Measurements from ENCODE around the gene NAV1.
A peak's percentile ranks its signal among the peaks of the same experiment; 100 is the strongest.
"Not testable (repeated sequence)": the region's sequence is repeated elsewhere in the genome, so short reads cannot be mapped to it uniquely, and the experiment has no call there.

The NAV1 gene

GRCh38 chr1:201545851-201546492, 7.0 kb downstream of the NAV1 start:
- no peak for DNase-seq (ENCODE audit: low read depth, low spot score)

DNA sequence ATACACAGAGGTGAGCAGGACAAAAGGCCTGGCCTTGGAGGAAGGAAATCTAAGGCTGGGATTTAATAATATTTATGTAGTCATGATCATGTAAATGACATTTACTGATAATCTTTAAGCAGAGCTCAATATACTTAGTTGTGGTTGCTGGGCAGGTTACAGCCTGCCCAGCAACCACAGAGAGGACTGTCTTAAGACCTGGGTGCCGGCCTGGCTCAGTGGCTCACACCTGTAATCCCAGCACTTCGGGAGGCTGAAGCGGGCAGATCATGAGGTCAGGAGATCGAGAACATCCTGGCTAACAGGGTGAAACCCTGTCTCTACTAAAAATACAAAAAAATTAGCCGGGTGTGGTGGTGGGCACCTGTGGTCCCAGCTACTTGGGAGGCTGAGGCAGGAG, 10.6 kb downstream of the NAV1 start:
- DNase-seq (ENCODE audit: low read depth, low spot score): not testable (repeated sequence)

DNA sequence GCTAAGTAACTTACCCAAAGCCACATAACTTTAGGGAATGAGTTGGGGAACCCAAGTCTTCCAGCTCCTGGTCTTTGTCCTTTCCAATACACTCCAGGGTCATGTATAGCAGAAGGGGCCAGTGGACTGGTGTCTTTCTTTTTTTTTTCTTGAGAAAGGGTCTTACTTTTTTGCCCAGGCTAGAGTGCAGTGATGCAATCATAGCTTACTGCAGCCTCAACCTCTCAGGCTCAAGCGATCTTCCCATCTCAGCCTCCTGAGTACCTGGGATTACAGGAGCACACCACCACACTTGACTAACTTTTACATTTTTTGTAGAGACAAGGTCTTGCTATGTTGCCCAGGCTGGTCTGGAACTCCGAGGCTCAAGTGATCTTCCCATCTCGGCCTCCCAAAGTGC, 12.2 kb downstream of the NAV1 start:
- DNase-seq (ENCODE audit: low read depth, low spot score): no peak

GRCh38 chr1:201551877-201552731, 13.2 kb downstream of the NAV1 start:
- DNase-seq (ENCODE audit: low read depth, low spot score): no peak

DNA sequence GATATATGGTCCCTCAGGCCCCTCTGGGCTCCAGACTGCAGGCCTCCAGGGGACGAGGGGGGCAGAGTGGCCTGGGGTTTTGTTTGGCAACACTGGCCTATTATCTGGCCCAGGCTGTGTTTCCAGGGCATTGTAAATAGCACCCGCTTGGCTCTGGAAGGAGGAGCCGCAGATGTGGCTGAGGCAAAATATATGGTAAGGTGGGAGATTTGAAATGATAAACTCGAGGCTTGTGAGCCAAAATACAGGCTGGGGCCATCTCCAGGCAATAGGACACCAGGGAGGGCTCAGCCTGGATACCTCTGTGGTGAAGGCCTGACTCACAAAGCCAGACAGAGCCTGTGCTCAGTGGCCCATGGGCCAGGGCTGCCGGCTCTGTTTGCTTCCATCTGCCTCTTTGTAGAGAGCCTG, 14.0 kb downstream of the NAV1 start:
- no peak for DNase-seq (ENCODE audit: low read depth, low spot score)

- DNase-seq (ENCODE audit: low read depth, low spot score): no peak
Measured at GRCh38 chr1:201553496-201554189, 14.7 kb downstream of the NAV1 start.

DNA sequence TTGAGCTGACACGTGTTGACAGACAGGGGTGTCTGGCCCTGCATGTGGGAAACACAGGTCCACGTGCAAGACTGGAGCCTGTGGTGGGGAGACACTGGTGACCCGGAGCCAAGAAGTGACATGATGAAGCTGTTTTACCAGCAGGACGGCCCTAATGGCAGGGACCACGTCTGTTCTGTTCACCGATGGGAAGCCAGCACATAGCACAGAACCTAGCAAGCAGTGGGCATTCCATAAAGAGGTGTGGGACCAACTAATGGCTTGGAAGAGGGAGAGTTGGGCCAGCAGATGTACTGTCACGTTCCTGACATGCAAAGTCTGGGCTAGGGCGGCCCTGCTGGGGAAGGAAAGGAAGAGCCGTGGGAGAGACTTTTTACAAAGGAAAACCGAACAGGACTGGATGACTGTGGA, 15.3 kb downstream of the NAV1 start:
- DNase-seq (ENCODE audit: low read depth, low spot score): no peak

DNA sequence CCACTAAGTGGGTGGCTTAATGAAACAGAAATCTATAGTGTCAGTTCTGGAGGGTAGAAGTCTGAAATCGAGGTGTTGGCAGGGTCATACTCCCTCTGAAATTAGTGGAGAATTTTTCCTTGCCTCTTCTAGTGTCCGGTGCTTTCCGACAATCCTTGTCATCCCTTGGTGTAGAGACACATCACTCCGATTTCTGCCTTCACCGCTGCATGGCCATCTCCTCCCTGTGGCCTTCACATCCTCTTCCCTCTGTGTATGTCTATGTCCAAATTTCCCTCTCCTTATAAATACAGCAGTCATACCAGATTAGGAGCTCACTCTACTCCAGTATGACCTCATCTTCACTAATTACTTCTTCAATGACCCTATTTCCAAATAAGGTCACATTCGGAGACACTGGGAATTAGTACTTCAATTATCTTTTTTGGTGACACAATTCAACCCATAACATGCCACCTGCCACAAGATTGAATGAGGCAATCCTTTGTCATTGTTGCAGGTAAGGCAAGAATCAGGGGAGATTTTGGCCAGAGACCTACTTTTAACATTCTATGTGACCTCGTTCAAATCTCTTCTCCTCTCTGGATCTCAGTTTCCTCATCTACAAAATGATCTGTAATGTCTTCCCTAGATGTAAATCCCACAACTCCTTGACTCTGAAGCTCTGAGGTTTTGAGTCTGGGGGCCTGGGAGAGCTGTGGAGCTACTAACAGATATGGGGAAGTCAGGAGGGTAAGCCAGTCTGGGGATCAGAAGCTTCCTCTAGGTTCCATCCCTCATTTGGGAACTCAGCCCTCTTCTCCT, 16.1 kb downstream of the NAV1 start:
- no peak for DNase-seq (ENCODE audit: low read depth, low spot score)

GRCh38 chr1:201555593-201555945, 16.6 kb downstream of the NAV1 start:
- no peak for DNase-seq (ENCODE audit: low read depth, low spot score)

DNA sequence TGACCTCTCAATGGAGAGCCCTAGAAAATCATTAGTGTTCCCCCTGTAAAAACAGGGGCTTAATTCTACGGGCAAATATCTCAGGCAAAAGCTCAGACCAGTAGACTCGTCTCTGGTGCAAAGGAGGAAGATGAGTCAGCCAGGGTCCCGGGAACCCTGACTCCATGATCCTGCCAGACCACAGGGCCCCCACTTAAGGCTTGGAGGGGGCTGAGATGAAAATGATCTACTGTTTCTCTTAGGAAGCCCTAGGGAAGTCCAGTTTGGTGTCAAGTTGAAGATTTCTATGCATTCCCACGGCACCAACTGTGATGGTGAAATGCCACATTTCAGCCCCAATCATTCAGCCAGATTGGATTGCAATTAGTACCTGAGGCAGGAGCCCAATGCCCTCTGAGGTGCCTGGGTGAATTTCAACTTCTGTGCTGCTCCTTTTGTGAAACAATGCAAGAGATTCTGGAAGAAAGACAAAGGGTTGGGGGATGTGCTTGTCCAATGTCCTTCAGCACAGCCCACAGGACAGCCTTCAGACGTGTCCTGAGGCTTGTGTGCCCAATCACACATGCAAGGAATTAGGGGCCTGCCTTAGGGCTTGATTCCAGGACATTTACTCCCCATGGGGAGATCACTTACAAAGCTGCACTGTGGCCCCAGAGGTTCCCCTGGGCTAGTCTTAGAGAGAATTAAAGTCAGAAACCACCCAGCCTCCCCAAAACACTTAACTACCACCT, 18.1 kb downstream of the NAV1 start:
- peak; percentile 55 for DNase-seq (ENCODE audit: low read depth, low spot score)

GRCh38 chr1:201557572-201557958, 18.6 kb downstream of the NAV1 start:
- no peak for DNase-seq (ENCODE audit: low read depth, low spot score)

DNA sequence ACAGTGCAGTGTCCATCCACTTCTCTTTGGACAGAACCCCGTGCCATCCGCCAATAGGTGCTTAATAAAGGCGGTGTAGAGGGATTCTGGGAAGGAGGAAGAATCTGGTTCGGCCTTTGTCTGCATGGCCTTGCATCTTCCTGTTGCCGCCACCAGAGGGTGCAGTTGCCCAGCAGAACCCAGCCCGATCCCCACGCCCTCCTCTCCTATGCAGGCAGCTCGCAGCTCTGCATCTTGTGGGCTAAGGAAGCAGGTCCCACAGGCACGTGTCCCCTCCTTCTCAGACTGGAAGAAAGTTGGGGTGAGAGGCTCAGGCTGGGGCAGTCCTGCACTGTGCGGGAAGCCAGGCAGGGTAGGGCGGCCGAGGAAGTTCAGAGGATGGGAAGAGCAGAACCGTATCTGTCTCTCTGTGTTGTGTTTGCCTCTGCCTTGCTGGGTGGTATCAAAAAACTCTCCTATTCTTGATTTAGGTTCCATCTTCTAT, 20.8 kb downstream of the NAV1 start:
- DNase-seq (ENCODE audit: low read depth, low spot score): no peak

GRCh38 chr1:201560328-201561194, 21.6 kb downstream of the NAV1 start:
- no peak for DNase-seq (ENCODE audit: low read depth, low spot score)

DNA sequence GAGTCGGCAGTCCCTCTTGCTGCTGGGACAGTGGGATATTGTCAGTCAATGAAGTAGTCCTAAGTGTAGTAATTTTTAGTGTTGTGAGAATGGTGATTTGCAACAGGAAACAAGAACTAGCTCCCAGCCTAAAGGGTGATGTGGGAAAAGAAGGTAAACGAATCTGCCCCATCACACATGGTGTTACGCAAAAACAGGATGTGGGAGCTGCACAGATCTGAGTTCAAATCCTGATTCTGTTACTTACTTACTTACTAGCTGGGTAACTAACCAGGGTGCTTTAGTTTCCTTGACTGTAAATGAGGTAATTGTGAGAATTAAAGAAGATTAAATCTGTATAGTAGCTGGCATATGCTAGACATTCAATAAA, 22.3 kb downstream of the NAV1 start:
- DNase-seq (ENCODE audit: low read depth, low spot score): no peak

DNA sequence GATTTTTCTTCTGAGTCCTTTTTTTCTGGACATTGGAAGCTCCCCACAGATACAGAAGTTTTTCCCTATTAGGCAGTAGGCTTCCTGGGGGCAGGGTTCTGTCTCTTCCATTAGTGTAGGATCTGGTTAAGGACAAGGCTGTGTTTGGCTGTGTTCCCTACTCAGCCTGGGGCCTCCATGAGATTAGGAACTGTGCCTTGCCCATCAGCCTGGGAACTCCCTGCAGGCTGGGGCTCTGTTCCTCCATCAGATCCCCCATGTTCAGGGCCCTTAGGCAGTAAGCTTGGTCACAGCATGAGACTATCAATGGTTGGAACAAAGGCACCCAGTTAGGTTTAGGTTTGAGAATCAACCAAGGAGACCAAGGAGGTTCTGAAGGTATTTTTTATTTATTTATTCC, 22.7 kb downstream of the NAV1 start:
- no peak for DNase-seq (ENCODE audit: low read depth, low spot score)

- no peak for DNase-seq (ENCODE audit: low read depth, low spot score)
Measured at GRCh38 chr1:201562257-201562656, 23.3 kb downstream of the NAV1 start.

DNA sequence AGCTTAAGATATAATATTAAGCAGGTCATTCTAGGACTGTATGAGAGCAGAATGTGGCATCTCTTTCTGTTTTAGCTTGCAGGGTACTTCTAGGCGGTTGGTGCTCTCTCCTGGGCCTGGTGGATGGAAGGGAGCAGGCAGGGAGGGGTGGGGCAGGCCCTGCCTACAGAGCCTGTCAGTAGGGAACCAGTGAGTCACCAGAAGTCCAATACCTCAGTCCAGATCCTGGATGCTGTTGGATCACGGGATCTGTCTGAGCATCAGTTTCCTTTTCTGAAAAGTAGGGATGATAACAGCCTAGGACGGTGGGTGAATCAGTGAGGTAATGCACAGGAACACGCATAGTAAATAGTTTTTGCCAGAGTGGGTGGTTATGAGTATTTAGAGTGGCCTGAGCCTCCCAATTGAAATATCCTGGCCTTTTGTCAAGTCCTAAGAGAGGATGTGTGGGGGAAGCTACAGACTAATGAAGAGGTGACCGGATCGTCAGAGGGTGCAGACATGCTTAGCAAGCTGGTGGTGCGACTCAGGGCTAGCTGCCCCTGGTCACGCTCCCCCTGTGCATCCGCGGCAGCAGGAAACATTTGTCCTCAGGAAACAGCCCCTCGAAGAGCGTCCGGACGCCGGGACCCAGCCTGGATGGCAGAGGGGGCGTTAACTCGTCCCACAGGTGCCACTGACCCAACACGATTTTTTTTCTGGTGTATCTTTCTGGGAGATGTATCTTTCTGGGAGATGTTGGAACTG, 23.9 kb downstream of the NAV1 start:
- no peak for DNase-seq (ENCODE audit: low read depth, low spot score)

DNA sequence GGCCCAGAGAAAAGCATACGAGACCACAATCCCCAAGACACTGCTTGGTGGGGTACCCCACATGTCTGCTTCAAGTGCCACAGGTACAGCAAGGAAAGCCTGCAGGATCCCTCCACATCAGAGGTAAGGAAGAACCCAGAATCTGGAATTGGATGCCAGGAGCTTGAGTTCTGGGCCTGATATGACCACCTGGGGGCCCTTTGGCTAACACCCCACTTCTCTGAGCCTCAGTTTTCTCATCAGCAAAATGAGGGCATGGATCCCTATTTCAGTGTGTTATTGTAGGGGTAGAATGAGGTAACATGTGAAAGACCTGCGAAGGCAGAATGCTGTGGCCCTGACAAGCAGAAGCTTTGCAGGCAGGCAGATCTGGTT, 24.5 kb downstream of the NAV1 start:
- DNase-seq (ENCODE audit: low read depth, low spot score): no peak

DNA sequence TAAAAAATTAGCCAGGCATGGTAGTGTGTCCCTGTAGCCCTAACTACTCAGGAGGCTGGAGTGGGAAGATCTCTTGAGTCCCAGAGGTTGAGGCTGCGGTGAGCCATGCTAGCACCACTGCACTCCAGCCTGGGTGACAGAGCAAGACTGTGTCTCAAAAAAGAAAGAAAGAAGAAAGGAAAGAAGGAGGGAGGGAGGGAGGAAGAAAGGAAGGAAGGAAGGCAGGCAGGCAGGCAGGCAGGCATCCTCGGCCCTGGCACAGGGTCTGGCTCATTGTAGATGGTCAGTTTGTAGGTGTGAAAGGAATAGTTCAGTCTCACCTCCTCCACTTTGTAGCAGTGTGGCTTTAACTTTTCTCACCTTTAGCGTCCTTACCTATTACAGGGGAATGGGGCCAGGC, 25.0 kb downstream of the NAV1 start:
- no peak for DNase-seq (ENCODE audit: low read depth, low spot score)
